HepG2 (cell line): Measurements from ENCODE around the gene EPB41L5. TPM values are rescaled to one million over a fixed set of nuclear protein-coding genes. Genes with fewer than 3 reads are reported as not detected.

Experiments
- ATAC-seq: fragments of 200-7000 bp; cut with Tn5 transposase; 3 replicates; pipeline ENCODE4 v1.9.1; 2020; ENCODE audit warnings: mild to moderate bottlenecking, moderate library complexity
- BruUV-seq: library from RNA; stranded (reverse); fragments of 400-500 nt; replicated peaks from 2 replicates; lab custom pipeline; 2021; lab: Mats Ljungman, UMichigan
- CTCF ChIA-PET: fragments of 300-600 bp; formaldehyde crosslinking; extraction: SDS; loops from one replicate; lab custom pipeline; 2021; ENCODE audit warnings: low total read pairs, inconsistent platforms, low intra/inter-chr PET ratio; lab: Yijun Ruan, JAX
- POLR2A ChIA-PET: fragments of 350-600 bp; sonication (Branson Sonifier 250); formaldehyde crosslinking; loops from one replicate; lab custom pipeline; 2020; ENCODE audit warnings: antibody characterized with exemption, inconsistent platforms; lab: Yijun Ruan, JAX
- DNase-seq: peaks from one replicate; pipeline ENCODE4 v3.0.0-alpha.2; 2015; ENCODE audit warnings: low spot score
- FAIRE-seq: peaks from 3 replicates; lab custom pipeline; 2011; peaks lifted over from hg19 to GRCh38; lab: Jason Lieb, UNC
- H2AFZ ChIP-seq: one replicate; pipeline ENCODE4 v1.6.1; 2011; ENCODE audit warnings: low read length, inconsistent platforms
- H3K27ac ChIP-seq: fragments of 300-600 bp; 3 replicates; pipeline ENCODE4 v1.8.0; 2011; ENCODE audit warnings: mixed run types, mild to moderate bottlenecking, mixed read lengths, low read length, inconsistent platforms; ENCODE audit not compliant: insufficient read depth; ENCODE audit errors: extremely low read length
- H3K27me3 ChIP-seq, 2 experiments: fragments of 200-600 bp in 1 of 2; 2 replicates in 1 of 2; 3 replicates in 1 of 2; pipeline versions ENCODE4 v1.6.0 to v1.8.0; 2011; ENCODE audit warnings: low read length in 2 of 2, mild to moderate bottlenecking in 2 of 2, moderate library complexity in 2 of 2, inconsistent platforms in 1 of 2; ENCODE audit not compliant: insufficient read depth in 2 of 2, control insufficient read depth in 1 of 2
- H3K36me3 ChIP-seq, 2 experiments: fragments of 200-600 bp in 1 of 2; replicated peaks in 1 of 2; 2 replicates in 1 of 2; 3 replicates in 1 of 2; pipeline versions ENCODE4 v1.5.1 to v1.8.0; 2011; ENCODE audit warnings: low read length in 2 of 2, inconsistent platforms in 1 of 2; ENCODE audit not compliant: insufficient read depth in 2 of 2, control insufficient read depth in 1 of 2
- H3K4me1 ChIP-seq: 2 replicates; pipeline ENCODE4 v1.5.1; 2012; ENCODE audit warnings: low read length, inconsistent platforms; ENCODE audit not compliant: insufficient read depth
- H3K4me2 ChIP-seq: 2 replicates; pipeline ENCODE4 v1.6.0; 2011; ENCODE audit warnings: low read depth, low read length, inconsistent platforms
- H3K4me3 ChIP-seq, 3 experiments: fragments of 200-600 bp in 1 of 3; sonication (generic), shearing (Covaris generic) in 1 of 3; replicated peaks in 1 of 3; 2 replicates each; pipeline ENCODE4 v1.5.1; 2011 to 2016; ENCODE audit warnings: low read length in 3 of 3, inconsistent platforms in 2 of 3, low read depth in 2 of 3, mild to moderate bottlenecking in 2 of 3, control low read depth in 1 of 3, mixed read lengths in 1 of 3; ENCODE audit not compliant: insufficient read depth in 1 of 3
- H3K79me2 ChIP-seq: one replicate; pipeline ENCODE4 v1.6.1; 2011; ENCODE audit warnings: low read length, inconsistent platforms; ENCODE audit not compliant: insufficient read depth
- H3K9ac ChIP-seq: 2 replicates; pipeline ENCODE4 v1.6.0; 2011; ENCODE audit warnings: mild to moderate bottlenecking, low read depth, low read length, inconsistent platforms; ENCODE audit not compliant: insufficient read depth
- H3K9me3 ChIP-seq: 2 replicates; pipeline ENCODE4 v1.5.1; 2012; ENCODE audit warnings: mild to moderate bottlenecking, low read length
- H4K20me1 ChIP-seq: 2 replicates; pipeline ENCODE4 v1.6.0; 2011; ENCODE audit warnings: inconsistent platforms, mild to moderate bottlenecking, low read length, moderate library complexity; ENCODE audit not compliant: insufficient read depth
- ARNT ChIP-seq: fragments of 450-650 bp; IDR thresholded peaks from 2 replicates; pipeline ENCODE4 v1.6.1; 2017
- JUNB ChIP-seq: sonication (generic); formaldehyde crosslinking; IDR thresholded peaks from 2 replicates; pipeline ENCODE4 v1.8.0; 2022; ENCODE audit warnings: missing genetic modification reagents, mild to moderate bottlenecking, borderline replicate concordance
- KLF11 ChIP-seq: IDR thresholded peaks from 2 replicates; pipeline ENCODE4 v1.6.1; 2016; ENCODE audit warnings: missing compliant biosample characterization
- LRRFIP1 ChIP-seq: sonication (generic); formaldehyde crosslinking; conservative IDR thresholded peaks from 2 replicates; pipeline ENCODE4 v1.4.0; 2020; ENCODE audit warnings: missing genetic modification reagents
- PBX2 ChIP-seq: IDR thresholded peaks from 2 replicates; pipeline ENCODE4 v1.6.1; 2016; ENCODE audit warnings: control low read depth
- SMAD9 ChIP-seq: sonication (generic); formaldehyde crosslinking; IDR thresholded peaks from 2 replicates; pipeline ENCODE4 v1.5.1; 2020; ENCODE audit warnings: mild to moderate bottlenecking, missing genetic modification reagents
- STAT6 ChIP-seq: sonication (generic); formaldehyde crosslinking; IDR thresholded peaks from 2 replicates; pipeline ENCODE4 v1.4.0; 2020; ENCODE audit warnings: missing genetic modification reagents, mild to moderate bottlenecking, borderline replicate concordance
- THAP9 ChIP-seq: sonication (generic); formaldehyde crosslinking; IDR thresholded peaks from 2 replicates; pipeline ENCODE4; 2020; ENCODE audit warnings: missing genetic modification reagents, mild to moderate bottlenecking, borderline replicate concordance
- USF2 ChIP-seq, 2 experiments: sonication (generic) in 1 of 2; formaldehyde crosslinking in 1 of 2; IDR thresholded peaks; 2 replicates each; pipeline versions ENCODE4 v1.5.1 to v1.6.1; 2011 to 2020; ENCODE audit warnings: borderline replicate concordance in 1 of 2, low read depth in 1 of 2, low read length in 1 of 2, mild to moderate bottlenecking in 1 of 2, missing genetic modification reagents in 1 of 2, moderate library complexity in 1 of 2
- ZNF367 ChIP-seq: sonication (generic); formaldehyde crosslinking; IDR thresholded peaks from 2 replicates; pipeline ENCODE4 v1.4.0; 2020; ENCODE audit warnings: missing genetic modification reagents, borderline replicate concordance
- ZNF597 ChIP-seq: sonication (generic); formaldehyde crosslinking; IDR thresholded peaks from 2 replicates; pipeline ENCODE4 v1.5.0; 2020; ENCODE audit warnings: missing genetic modification reagents
- WGBS: methylation state at CpG from one replicate; pipeline ENCODE4 v1.1.6; 2017; ENCODE audit warnings: low lambda C conversion rate; 5-methylcytosine and 5-hydroxymethylcytosine counted together
- in situ Hi-C: cut with HindIII; loops from 2 replicates; pipeline ENCODE4 v1.10.0; 2017; ENCODE audit warnings: low pct_unique_long_range_greater_than_20kb; ENCODE audit not compliant: extremely low pct_ligation_motif_present
- intact Hi-C: fragments of 100-400 bp; cut with micrococcal nuclease; formaldehyde crosslinking; loops from one replicate; pipeline ENCODE4 v1.10.0; 2022; ENCODE audit not compliant: unreplicated experiment
- polyA plus RNA-seq, 8 experiments: library from polyadenylated mRNA; depleted of rRNA in 3 of 8; stranded (reverse) in 7 of 8; unstranded in 1 of 8; fragments of >200 nt; fragmentation: Illumina TruSeq in 4 of 8; extraction: Trizol in 4 of 8; gene quantifications; 2 replicates each; pipeline versions ENCODE4 v1.2.1 to v1.2.3, GENCODE V29; 2011 to 2016; ENCODE audit warnings: low read depth in 4 of 8, missing spikeins in 1 of 8, mixed read lengths in 1 of 8; ENCODE audit not compliant: insufficient read depth in 1 of 8
- total RNA-seq, 5 experiments: library from RNA; depleted of rRNA; stranded (reverse); fragments of >200 nt; fragmentation: Illumina TruSeq; extraction: Trizol; gene quantifications; 2 replicates each; pipeline ENCODE4 v1.2.3, GENCODE V29; 2016; ENCODE audit warnings: low read depth in 1 of 5

EPB41L5 gene
- total and polyA plus RNA-seq, 2 of the 13 experiments (the other 11 are each of a cell fraction or from before 2014, with no cell fraction given): 40.5 to 47.5 TPM

- Histone ChIP-seq H3K4me3 (no peak overlapping the region), H3K27ac (no peak overlapping the region), H3K36me3 (no peaks in the 10 kb centered on the region), H4K20me1 (no peaks in the 10 kb centered on the region), H3K4me1 (peaks cover 22% of the 10 kb centered on the region), H3K9me3 (no peaks in the 10 kb centered on the region), H3K4me2 (no peak overlapping the region), H2AFZ (no peak overlapping the region), H3K9ac (no peak overlapping the region), H3K79me2 (no peaks in the 10 kb centered on the region), H3K27me3 (no peaks in the 10 kb centered on the region)
- in situ Hi-C loops (no loop called here), intact Hi-C loops (no loop called here)
- no TSS peak for BruUV-seq
- CTCF ChIA-PET: no interaction called here
- no peak for FAIRE-seq
- POLR2A ChIA-PET: interaction anchor here (1.2 kb wide), 1 partner anchor 30 kb away, joined by 3 read pairs; the partner anchor contains the start of gene EPB41L5
- no peak for ATAC-seq
- no peak for DNase-seq
- 94% methylated on average over 3 of the region's 3 CpGs for WGBS
- no peak for TF ChIP-seq USF2 (IDR thresholded peaks at IDR 0.05; ENCODE audit: low read depth, low read length)
- no peak for TF ChIP-seq USF2 (CRISPR knock-in tag; IDR thresholded peaks at IDR 0.05; ENCODE audit: borderline replicate concordance)
- TF ChIP-seq STAT6 (CRISPR knock-in tag): no peak
- no peak for TF ChIP-seq LRRFIP1 (CRISPR knock-in tag)
- no peak for TF ChIP-seq SMAD9 (CRISPR knock-in tag)
- no peak for TF ChIP-seq JUNB
- no peak for TF ChIP-seq ZNF367 (CRISPR knock-in tag)
- TF ChIP-seq ARNT: no peak
- TF ChIP-seq PBX2 (CRISPR knock-in tag): no peak
- TF ChIP-seq KLF11: no peak
- no peak for TF ChIP-seq THAP9 (CRISPR knock-in tag)
- no peak for TF ChIP-seq ZNF597
Observed at GRCh38 chr2:119983108-119983507, 29.8 kb upstream of the EPB41L5 start.
